Measurements from ENCODE around the gene KCTD7.
"Not testable (repeated sequence)": the region's sequence is repeated elsewhere in the genome, so short reads cannot be mapped to it uniquely, and the experiment has no call there.

Gene KCTD7

GRCh38 chr7:66617295-66617694 is 11.4 kb upstream of the KCTD7 start:
- Histone ChIP-seq H3K4me1 (no peaks in the 10 kb centered on the region), H2AFZ (no peak overlapping the region), H3K27me3 (ENCODE audit: control insufficient read depth, insufficient read depth, low read length) (no peaks in the 10 kb centered on the region), H3K79me2 (no peaks in the 10 kb centered on the region), H3K4me2 (ENCODE audit: low read length) (no peak overlapping the region), H3K36me3 (ENCODE audit: control insufficient read depth, insufficient read depth, low read length) (no peaks in the 10 kb centered on the region), H3K27ac (no peak overlapping the region), H3K9ac (no peak overlapping the region), H3K4me3 (ENCODE audit: low read depth, low read length) (no peak overlapping the region), H3K9me3 (ENCODE audit: control insufficient read depth, low read length) (no peaks in the 10 kb centered on the region)
- TF ChIP-seq CTCF (IDR thresholded peaks at IDR 0.05): no peak

- not testable (repeated sequence) for H3K4me3 ChIP-seq (ENCODE audit: low read depth, low read length); H3K9me3 ChIP-seq (ENCODE audit: control insufficient read depth, low read length)
These were observed 9.2 kb upstream of the KCTD7 start for GRCh38 chr7:66619341-66619948.

GRCh38 chr7:66626331-66626934 is 2.2 kb upstream of the KCTD7 start:
- Histone ChIP-seq H3K9ac (no peak overlapping the region), H3K4me1 (peaks cover 3% of the 10 kb centered on the region), H3K27me3 (ENCODE audit: control insufficient read depth, insufficient read depth, low read length) (no peaks in the 10 kb centered on the region), H3K79me2 (peaks cover 4% of the 10 kb centered on the region), H3K36me3 (ENCODE audit: control insufficient read depth, insufficient read depth, low read length) (no peaks in the 10 kb centered on the region), H3K4me2 (ENCODE audit: low read length) (no peak overlapping the region), H2AFZ (no peak overlapping the region), H3K27ac (no peak overlapping the region), H3K4me3 (ENCODE audit: low read depth, low read length) (no peak overlapping the region), H3K9me3 (ENCODE audit: control insufficient read depth, low read length) (no peaks in the 10 kb centered on the region)
- no peak for TF ChIP-seq CTCF (IDR thresholded peaks at IDR 0.05)

More at GRCh38 chr7:66619341-66619948, 9.2 kb upstream of the KCTD7 start:
- H2AFZ ChIP-seq; H3K4me2 ChIP-seq (ENCODE audit: low read length); H3K27me3 ChIP-seq (ENCODE audit: control insufficient read depth, insufficient read depth, low read length); H3K27ac ChIP-seq; H3K9ac ChIP-seq; H3K36me3 ChIP-seq (ENCODE audit: control insufficient read depth, insufficient read depth, low read length); H3K4me1 ChIP-seq; H3K79me2 ChIP-seq: not testable (repeated sequence)

- Histone ChIP-seq H3K27ac (no peak overlapping the region), H3K4me3 (ENCODE audit: low read depth, low read length) (no peak overlapping the region)
- TF ChIP-seq CTCF (IDR thresholded peaks at IDR 0.05): no peak
These were observed 1.5 kb upstream of the KCTD7 start for GRCh38 chr7:66627151-66627681.

GRCh38 chr7:66627881-66628360 is 760 bp upstream of the KCTD7 start:
- H3K4me3 ChIP-seq (ENCODE audit: low read depth, low read length): peak overlapping the region; percentile 85
- H3K36me3 ChIP-seq (ENCODE audit: control insufficient read depth, insufficient read depth, low read length): no peaks in the 10 kb centered on the region
- H3K4me2 ChIP-seq (ENCODE audit: low read length): peak overlapping the region; percentile 83
- H2AFZ ChIP-seq: peak overlapping the region; percentile 100
- peak overlapping the region; percentile 98 for H3K27ac ChIP-seq
- H3K27me3 ChIP-seq (ENCODE audit: control insufficient read depth, insufficient read depth, low read length): no peaks in the 10 kb centered on the region
- peak overlapping the region; percentile 80 for H3K9ac ChIP-seq
- no peaks in the 10 kb centered on the region for H3K9me3 ChIP-seq (ENCODE audit: control insufficient read depth, low read length)
- peaks cover 3% of the 10 kb centered on the region for H3K4me1 ChIP-seq
- peaks cover 4% of the 10 kb centered on the region for H3K79me2 ChIP-seq
- TF ChIP-seq CTCF (IDR thresholded peaks at IDR 0.05): no peak

More at GRCh38 chr7:66627151-66627681, 1.5 kb upstream of the KCTD7 start:
- H3K4me1 ChIP-seq: peaks cover 3% of the 10 kb centered on the region
- H3K9ac ChIP-seq: no peak overlapping the region
- H3K4me2 ChIP-seq (ENCODE audit: low read length): no peak overlapping the region
- H3K27me3 ChIP-seq (ENCODE audit: control insufficient read depth, insufficient read depth, low read length): no peaks in the 10 kb centered on the region
- H3K36me3 ChIP-seq (ENCODE audit: control insufficient read depth, insufficient read depth, low read length): no peaks in the 10 kb centered on the region
- H3K9me3 ChIP-seq (ENCODE audit: control insufficient read depth, low read length): no peaks in the 10 kb centered on the region
- H3K79me2 ChIP-seq: peaks cover 4% of the 10 kb centered on the region
- H2AFZ ChIP-seq: peak overlapping the region; percentile 30

Data from parathyroid adenoma (tissue), 2 donors.